NT2/D1 (cell line): ENCODE measurements around the gene THRA.

Experiments
- DNase-seq: peaks from one replicate; pipeline ENCODE4 v3.0.0-alpha.2; 2011; ENCODE audit warnings: low read depth, low spot score
- H3K27me3 ChIP-seq: 2 replicates; pipeline ENCODE4 v1.6.0; 2011; ENCODE audit warnings: mild to moderate bottlenecking; ENCODE audit not compliant: insufficient read length, insufficient read depth
- H3K36me3 ChIP-seq: 2 replicates; pipeline ENCODE4 v1.6.1; 2011; ENCODE audit warnings: mild to moderate bottlenecking, low read length, mixed read lengths; ENCODE audit not compliant: insufficient read depth, insufficient read length
- H3K4me1 ChIP-seq: 2 replicates; pipeline ENCODE4 v1.5.1; 2011; ENCODE audit not compliant: insufficient read depth, insufficient read length
- H3K4me3 ChIP-seq: 2 replicates; pipeline ENCODE4 v1.5.1; 2011; ENCODE audit warnings: low read depth; ENCODE audit not compliant: insufficient read length
- H3K9ac ChIP-seq: 2 replicates; pipeline ENCODE4 v1.6.0; 2011; ENCODE audit warnings: low read depth; ENCODE audit not compliant: insufficient read length
- H3K9me3 ChIP-seq: 2 replicates; pipeline ENCODE4 v1.5.1; 2011; ENCODE audit warnings: mild to moderate bottlenecking, low read length; ENCODE audit not compliant: insufficient read depth
- SUZ12 ChIP-seq: IDR thresholded peaks from 2 replicates; pipeline ENCODE4 v1.6.1; 2011; ENCODE audit not compliant: insufficient read length, insufficient read depth; ENCODE audit errors: extremely low read depth
- YY1 ChIP-seq: IDR thresholded peaks from 2 replicates; pipeline ENCODE4 v1.6.1; 2011; ENCODE audit not compliant: insufficient read length, insufficient read depth
- ZNF274 ChIP-seq: IDR thresholded peaks from 2 replicates; pipeline ENCODE4 v1.6.1; 2011; ENCODE audit warnings: mild to moderate bottlenecking, low read depth, low read length

Gene THRA

GRCh38 chr17:40031706-40032105, 31.1 kb upstream of the THRA start:
- DNase-seq = no peak
- Histone ChIP-seq H3K9me3 (no peaks in the 10 kb centered on the region), H3K27me3 (no peaks in the 10 kb centered on the region), H3K4me1 (peaks cover 9% of the 10 kb centered on the region), H3K36me3 (peaks cover 90% of the 10 kb centered on the region), H3K9ac (no peak overlapping the region), H3K4me3 (no peak overlapping the region)
- TF ChIP-seq SUZ12 = no peak
- TF ChIP-seq ZNF274 = no peak
- TF ChIP-seq YY1 = no peak

DNA sequence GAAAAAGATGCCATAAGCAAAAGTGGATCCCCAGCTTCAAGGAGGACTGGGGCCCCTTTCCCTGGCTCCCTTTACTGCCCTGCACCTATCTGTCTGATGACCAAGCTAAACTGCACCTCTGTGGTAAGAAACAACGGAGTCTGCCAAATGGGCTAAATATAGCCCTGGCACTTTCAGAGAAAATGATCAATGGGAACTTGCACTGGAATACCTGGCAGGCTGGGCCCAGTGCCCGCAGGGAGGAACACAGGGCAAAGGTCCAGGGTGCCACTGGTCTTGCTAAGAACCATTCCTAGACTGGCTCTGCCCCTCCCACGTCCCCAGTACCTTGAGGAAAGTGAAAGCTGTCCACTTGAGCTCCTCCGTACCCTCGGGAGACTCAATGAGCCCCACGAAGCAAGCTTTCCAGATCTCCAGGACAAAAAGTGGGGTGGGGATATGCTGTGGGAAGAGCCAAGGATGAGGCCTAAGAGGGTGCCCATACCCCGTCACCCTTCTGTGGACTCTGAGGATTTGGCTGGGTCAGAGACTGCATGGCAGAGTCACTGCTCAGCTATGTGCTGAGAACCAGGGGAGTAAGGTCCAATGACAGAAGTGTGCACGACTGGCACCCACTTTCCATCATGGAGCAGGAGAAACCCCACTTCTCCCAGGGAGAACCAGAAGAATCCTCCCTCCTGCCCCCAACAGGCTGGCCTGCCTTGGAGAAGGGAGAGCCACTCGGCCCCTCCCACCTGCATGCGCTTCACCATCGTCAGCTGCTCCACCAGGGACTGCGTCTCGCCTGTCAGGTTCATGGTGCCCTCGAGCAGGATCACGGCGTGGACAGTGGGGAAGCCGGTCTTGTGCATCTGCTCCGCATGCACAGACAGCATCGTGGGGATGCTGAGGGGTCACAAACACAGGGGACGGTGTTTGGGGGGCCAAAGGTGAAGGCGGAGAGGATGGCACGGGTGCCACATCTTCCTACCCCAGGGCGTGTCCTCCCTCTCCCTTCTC, 30.1 kb upstream of the THRA start:
- Histone ChIP-seq H3K4me1 (peaks cover 6% of the 10 kb centered on the region), H3K4me3 (no peak overlapping the region), H3K36me3 (peaks cover 86% of the 10 kb centered on the region), H3K9ac (no peak overlapping the region), H3K27me3 (no peaks in the 10 kb centered on the region), H3K9me3 (no peaks in the 10 kb centered on the region)
- DNase-seq = no peak
- TF ChIP-seq YY1 = no peak
- no peak for TF ChIP-seq ZNF274
- TF ChIP-seq SUZ12 = no peak

- no peak for TF ChIP-seq SUZ12
- no peak for TF ChIP-seq YY1
- TF ChIP-seq ZNF274 = no peak
- H3K36me3 ChIP-seq = peaks cover 81% of the 10 kb centered on the region
- H3K4me3 ChIP-seq = no peak overlapping the region
These were observed 29.4 kb upstream of the THRA start for GRCh38 chr17:40033339-40033738.

DNA sequence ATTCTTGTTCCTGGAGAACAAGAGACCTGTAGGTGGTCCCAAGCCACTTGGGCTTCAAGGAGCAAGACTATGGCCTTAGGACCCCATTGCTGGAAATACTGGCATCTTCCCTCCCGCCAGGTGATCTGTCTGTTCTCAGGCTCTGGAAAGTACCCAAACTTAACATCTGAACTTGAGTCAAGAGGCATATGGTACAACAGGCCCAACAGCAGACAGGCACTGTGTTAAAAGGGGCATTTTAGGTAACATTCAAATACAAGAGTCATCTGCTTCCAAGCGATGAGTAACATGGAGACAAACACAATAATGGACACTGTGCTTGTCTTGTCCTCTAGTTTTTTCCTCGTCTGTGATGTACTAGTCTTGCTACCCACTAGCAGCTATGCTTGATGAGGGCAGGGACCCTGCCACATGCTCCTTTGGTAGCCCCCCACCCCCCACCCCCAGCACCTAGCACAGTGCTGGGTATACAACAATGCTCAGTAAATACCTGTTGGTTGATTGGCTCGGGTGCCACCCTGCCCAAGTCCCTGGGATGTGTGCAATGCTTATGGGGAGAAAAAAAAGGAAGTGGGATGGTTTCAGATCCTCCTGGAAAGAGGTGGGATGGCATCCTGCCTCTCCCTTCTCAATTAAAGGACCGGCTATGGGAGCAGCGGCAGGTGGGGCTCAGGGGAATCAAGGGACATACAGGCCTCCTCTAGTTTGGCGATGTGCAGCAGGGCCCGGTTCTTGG, 28.2 kb upstream of the THRA start:
- Histone ChIP-seq H3K4me1 (peaks cover 6% of the 10 kb centered on the region), H3K9ac (peak overlapping the region; percentile 65), H3K36me3 (peaks cover 69% of the 10 kb centered on the region), H3K9me3 (no peaks in the 10 kb centered on the region), H3K4me3 (no peak overlapping the region), H3K27me3 (no peaks in the 10 kb centered on the region)
- DNase-seq = no peak
- TF ChIP-seq ZNF274 (no peak), YY1 (no peak), SUZ12 (no peak)

More at GRCh38 chr17:40033339-40033738, 29.4 kb upstream of the THRA start:
- Histone ChIP-seq H3K4me1 (peaks cover 6% of the 10 kb centered on the region), H3K27me3 (no peaks in the 10 kb centered on the region), H3K9ac (no peak overlapping the region), H3K9me3 (no peaks in the 10 kb centered on the region)
- DNase-seq = no peak

DNA sequence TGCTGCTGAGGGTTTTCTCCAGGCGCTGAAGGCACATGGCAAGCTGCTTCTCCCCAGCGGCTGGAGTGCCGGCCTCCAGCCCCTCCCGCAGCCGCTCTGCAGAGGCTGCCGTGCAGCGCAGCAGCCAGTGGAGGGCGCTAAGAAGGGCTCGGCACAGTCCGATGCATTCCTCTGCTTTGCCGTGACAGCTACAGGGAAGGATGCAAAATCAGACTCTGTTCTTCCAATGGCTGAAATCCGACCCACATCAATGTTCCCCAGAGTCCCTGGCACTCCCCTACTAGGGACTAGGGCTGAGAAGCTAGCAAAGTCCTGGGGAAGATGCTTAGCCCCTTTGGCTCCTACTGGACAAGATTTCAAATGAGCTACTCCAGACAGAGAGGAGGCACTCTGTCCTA, 27.6 kb upstream of the THRA start:
- TF ChIP-seq YY1 = no peak
- no peak for TF ChIP-seq SUZ12
- no peak for TF ChIP-seq ZNF274
- peaks cover 63% of the 10 kb centered on the region for H3K36me3 ChIP-seq

GRCh38 chr17:40038882-40039513, 23.8 kb upstream of the THRA start:
- no peaks in the 10 kb centered on the region for H3K27me3 ChIP-seq
- no peaks in the 10 kb centered on the region for H3K9me3 ChIP-seq
- H3K4me1 ChIP-seq = peaks cover 6% of the 10 kb centered on the region
- TF ChIP-seq ZNF274 (no peak), YY1 (no peak), SUZ12 (no peak)
- peaks cover 38% of the 10 kb centered on the region for H3K36me3 ChIP-seq
- peak; percentile 52 for DNase-seq
- H3K4me3 ChIP-seq = no peak overlapping the region
- no peak overlapping the region for H3K9ac ChIP-seq

More for the DNA sequence above, 27.6 kb upstream of the THRA start:
- H3K4me1 ChIP-seq = peaks cover 6% of the 10 kb centered on the region
- H3K9ac ChIP-seq = peak overlapping the region; percentile 65
- peak; percentile 52 for DNase-seq
- no peak overlapping the region for H3K4me3 ChIP-seq
- H3K27me3 ChIP-seq = no peaks in the 10 kb centered on the region
- no peaks in the 10 kb centered on the region for H3K9me3 ChIP-seq

DNA sequence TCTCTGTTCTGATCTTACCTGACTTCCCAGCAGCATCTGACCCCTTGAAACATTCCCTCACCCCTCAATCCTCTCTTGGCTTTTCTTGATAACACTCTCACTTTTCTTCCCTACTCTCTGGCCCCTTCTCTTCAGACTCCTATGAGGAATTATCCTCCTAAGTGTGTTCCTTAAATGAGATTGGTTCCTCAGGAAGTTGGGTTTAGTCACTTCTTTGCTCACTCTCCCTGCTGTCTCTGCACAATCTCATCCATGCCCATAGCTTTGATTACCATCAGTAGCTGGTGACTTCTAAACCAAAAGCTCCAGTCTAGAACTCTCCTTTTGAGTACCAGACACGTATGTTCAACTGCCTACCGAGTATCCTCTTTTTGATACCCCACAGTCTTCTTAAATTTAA, 21.6 kb upstream of the THRA start:
- Histone ChIP-seq H3K9ac (no peak overlapping the region), H3K36me3 (peaks cover 26% of the 10 kb centered on the region)

More for the DNA sequence above, 21.6 kb upstream of the THRA start:
- TF ChIP-seq YY1 (no peak), SUZ12 (no peak), ZNF274 (no peak)
- Histone ChIP-seq H3K9me3 (no peaks in the 10 kb centered on the region), H3K4me3 (no peak overlapping the region), H3K4me1 (no peaks in the 10 kb centered on the region), H3K27me3 (no peaks in the 10 kb centered on the region)
- DNase-seq = no peak
